ENCODE data around the gene LPO.

Gene LPO

GRCh38 chr17:58219007-58219788 lies 19.2 kb upstream of the LPO start, which contains the start of gene MKS1:
MKS1 (minus strand) TSS chr17:58219255; CDS start chr17:58219230, 25 bp downstream.
- H3K9me3 ChIP-seq (ENCODE audit: insufficient read depth, low read depth, low read length): no peaks in the 10 kb centered on the region
- peaks cover 2 to 3% of the 10 kb centered on the region in 2 experiments for H3K4me1 ChIP-seq (ENCODE audit: control insufficient read depth in 1 of 2, insufficient read depth in 2 of 2, low read length in 2 of 2)
- peak within 1 kb of the TSS; percentile 38 for H4K91ac ChIP-seq (ENCODE audit: low read depth, low read length)
- H2AK5ac ChIP-seq (ENCODE audit: low read length): no peak within 1 kb of the TSS
- no peaks in the 10 kb centered on the region for H3K27me3 ChIP-seq (ENCODE audit: insufficient read depth, low read length)
- peak within 1 kb of the TSS; percentile 72 for H4K12ac ChIP-seq (ENCODE audit: low read depth, low read length)
- H3K14ac ChIP-seq (ENCODE audit: low read length): peak within 1 kb of the TSS; percentile 53
- H3K23ac ChIP-seq (ENCODE audit: low read length): no peak within 1 kb of the TSS
- peak within 1 kb of the TSS; percentile 88 for H3K4me3 ChIP-seq (ENCODE audit: low read depth, low read length)
- no CpG with 5 or more reads among the region's 56 CpGs for WGBS (ENCODE audit: extremely low coverage, insufficient coverage, insufficient read length)
- H2BK12ac ChIP-seq (ENCODE audit: low read length): no peak within 1 kb of the TSS
- no peaks in the 10 kb centered on the region for H3K36me3 ChIP-seq (ENCODE audit: control insufficient read depth in 1 of 2, insufficient read depth in 2 of 2, low read length in 2 of 2)
- no peak within 1 kb of the TSS for H3K27ac ChIP-seq (ENCODE audit: low read depth, low read length)
- no peak within 1 kb of the TSS for H3K4ac ChIP-seq (ENCODE audit: low read depth, low read length)
- peak within 1 kb of the TSS; percentile 92 for H4K8ac ChIP-seq (ENCODE audit: low read depth, low read length)
- DNase-seq: peak; percentile 97
- no peak within 1 kb of the TSS for H2BK5ac ChIP-seq (ENCODE audit: low read depth, low read length, poor library complexity)
- H2AFZ ChIP-seq (ENCODE audit: insufficient read depth, low read length, poor library complexity): peak within 1 kb of the TSS; percentile 84
- H3K79me1 ChIP-seq (ENCODE audit: low read length): peaks cover 2% of the 10 kb centered on the region
- peak within 1 kb of the TSS; percentile 51 for H3K18ac ChIP-seq (ENCODE audit: low read length)
- no peak within 1 kb of the TSS for H2BK120ac ChIP-seq (ENCODE audit: insufficient read depth, low read length, poor library complexity)
- H3K9ac ChIP-seq (ENCODE audit: low read length): peak within 1 kb of the TSS; percentile 87
- peaks cover 2% of the 10 kb centered on the region for H3K79me2 ChIP-seq (ENCODE audit: control insufficient read depth, insufficient read depth, low read length, poor library complexity)
- H3K4me2 ChIP-seq (ENCODE audit: low read length): peak within 1 kb of the TSS; percentile 84

GRCh38 chr17:58219789-58220183 lies 18.6 kb upstream of the LPO start:
- peaks cover 2% of the 10 kb centered on the region for H3K79me1 ChIP-seq (ENCODE audit: low read length)
- no peak overlapping the region for H2BK12ac ChIP-seq (ENCODE audit: low read length)
- no peak overlapping the region for H4K91ac ChIP-seq (ENCODE audit: low read depth, low read length)
- no peaks in the 10 kb centered on the region for H3K9me3 ChIP-seq (ENCODE audit: insufficient read depth, low read depth, low read length)
- H3K79me2 ChIP-seq (ENCODE audit: control insufficient read depth, insufficient read depth, low read length, poor library complexity): peaks cover 2% of the 10 kb centered on the region
- H3K27ac ChIP-seq (ENCODE audit: low read depth, low read length): no peak overlapping the region
- no peak overlapping the region for H2AK5ac ChIP-seq (ENCODE audit: low read length)
- no peak overlapping the region for H3K14ac ChIP-seq (ENCODE audit: low read length)
- H2AFZ ChIP-seq (ENCODE audit: insufficient read depth, low read length, poor library complexity): no peak overlapping the region
- no peak overlapping the region for H2BK120ac ChIP-seq (ENCODE audit: insufficient read depth, low read length, poor library complexity)
- no peaks in the 10 kb centered on the region for H3K27me3 ChIP-seq (ENCODE audit: insufficient read depth, low read length)
- no peak overlapping the region for H3K18ac ChIP-seq (ENCODE audit: low read length)
- DNase-seq: peak in 1 of 2 donors; percentile 1
- no CpG with 5 or more reads among the region's 7 CpGs for WGBS (ENCODE audit: extremely low coverage, insufficient coverage, insufficient read length)
- H3K23ac ChIP-seq (ENCODE audit: low read length): no peak overlapping the region
- H4K8ac ChIP-seq (ENCODE audit: low read depth, low read length): peak overlapping the region; percentile 0
- no peak overlapping the region for H4K12ac ChIP-seq (ENCODE audit: low read depth, low read length)
- H3K4me2 ChIP-seq (ENCODE audit: low read length): no peak overlapping the region
- no peak overlapping the region for H3K4me3 ChIP-seq (ENCODE audit: low read depth, low read length)
- H3K9ac ChIP-seq (ENCODE audit: low read length): no peak overlapping the region
- no peak overlapping the region for H3K4ac ChIP-seq (ENCODE audit: low read depth, low read length)
- no peak overlapping the region for H2BK5ac ChIP-seq (ENCODE audit: low read depth, low read length, poor library complexity)
- H3K36me3 ChIP-seq (ENCODE audit: control insufficient read depth in 1 of 2, insufficient read depth in 2 of 2, low read length in 2 of 2): no peaks in the 10 kb centered on the region
- peaks cover 2 to 3% of the 10 kb centered on the region in 2 experiments for H3K4me1 ChIP-seq (ENCODE audit: control insufficient read depth in 1 of 2, insufficient read depth in 2 of 2, low read length in 2 of 2)

GRCh38 chr17:58224315-58224714 lies 14.1 kb upstream of the LPO start:
- H3K27ac ChIP-seq (ENCODE audit: low read depth, low read length): no peak overlapping the region
- no peak overlapping the region for H2BK120ac ChIP-seq (ENCODE audit: insufficient read depth, low read length, poor library complexity)

GRCh38 chr17:58227733-58228132 lies 10.7 kb upstream of the LPO start:
- Histone ChIP-seq H3K27ac (ENCODE audit: low read depth, low read length) (no peak overlapping the region), H2BK120ac (ENCODE audit: insufficient read depth, low read length, poor library complexity) (no peak overlapping the region), H3K36me3 (ENCODE audit: control insufficient read depth in 1 of 2, insufficient read depth in 2 of 2, low read length in 2 of 2) (no peaks in the 10 kb centered on the region), H2BK12ac (ENCODE audit: low read length) (no peak overlapping the region), H3K4me2 (ENCODE audit: low read length) (no peak overlapping the region), H4K12ac (ENCODE audit: low read depth, low read length) (no peak overlapping the region), H3K14ac (ENCODE audit: low read length) (no peak overlapping the region), H4K91ac (ENCODE audit: low read depth, low read length) (no peak overlapping the region), H3K23ac (ENCODE audit: low read length) (no peak overlapping the region), H3K4me1 (ENCODE audit: control insufficient read depth in 1 of 2, insufficient read depth in 2 of 2, low read length in 2 of 2) (no peaks in the 10 kb centered on the region), H3K79me1 (ENCODE audit: low read length) (no peaks in the 10 kb centered on the region), H2AK5ac (ENCODE audit: low read length) (no peak overlapping the region), H3K4me3 (ENCODE audit: low read depth, low read length) (no peak overlapping the region), H3K18ac (ENCODE audit: low read length) (no peak overlapping the region), H3K9ac (ENCODE audit: low read length) (no peak overlapping the region), H3K9me3 (ENCODE audit: insufficient read depth, low read depth, low read length) (no peaks in the 10 kb centered on the region), H3K4ac (ENCODE audit: low read depth, low read length) (no peak overlapping the region), H2BK5ac (ENCODE audit: low read depth, low read length, poor library complexity) (no peak overlapping the region), H3K79me2 (ENCODE audit: control insufficient read depth, insufficient read depth, low read length, poor library complexity) (no peaks in the 10 kb centered on the region), H2AFZ (ENCODE audit: insufficient read depth, low read length, poor library complexity) (no peak overlapping the region), H3K27me3 (ENCODE audit: insufficient read depth, low read length) (no peaks in the 10 kb centered on the region), H4K8ac (ENCODE audit: low read depth, low read length) (no peak overlapping the region)
- DNase-seq: no peak
- no CpG with 5 or more reads among the region's 3 CpGs for WGBS (ENCODE audit: extremely low coverage, insufficient coverage, insufficient read length)

More at GRCh38 chr17:58224315-58224714, 14.1 kb upstream of the LPO start:
- no peaks in the 10 kb centered on the region for H3K27me3 ChIP-seq (ENCODE audit: insufficient read depth, low read length)
- no peak overlapping the region for H3K9ac ChIP-seq (ENCODE audit: low read length)
- no peaks in the 10 kb centered on the region for H3K79me2 ChIP-seq (ENCODE audit: control insufficient read depth, insufficient read depth, low read length, poor library complexity)
- H3K4me3 ChIP-seq (ENCODE audit: low read depth, low read length): no peak overlapping the region
- no peak overlapping the region for H3K23ac ChIP-seq (ENCODE audit: low read length)
- H2BK5ac ChIP-seq (ENCODE audit: low read depth, low read length, poor library complexity): no peak overlapping the region
- no peak overlapping the region for H3K18ac ChIP-seq (ENCODE audit: low read length)
- no peak overlapping the region for H2AK5ac ChIP-seq (ENCODE audit: low read length)
- 100% methylated on average over 1 of the region's 1 CpG for WGBS (ENCODE audit: extremely low coverage, insufficient coverage, insufficient read length)
- H4K91ac ChIP-seq (ENCODE audit: low read depth, low read length): no peak overlapping the region
- H3K9me3 ChIP-seq (ENCODE audit: insufficient read depth, low read depth, low read length): no peaks in the 10 kb centered on the region
- no peak overlapping the region for H4K8ac ChIP-seq (ENCODE audit: low read depth, low read length)
- H3K4me1 ChIP-seq (ENCODE audit: control insufficient read depth in 1 of 2, insufficient read depth in 2 of 2, low read length in 2 of 2): no peaks in the 10 kb centered on the region
- no peak overlapping the region for H4K12ac ChIP-seq (ENCODE audit: low read depth, low read length)
- H3K4ac ChIP-seq (ENCODE audit: low read depth, low read length): no peak overlapping the region
- DNase-seq: no peak
- H2AFZ ChIP-seq (ENCODE audit: insufficient read depth, low read length, poor library complexity): no peak overlapping the region
- H3K36me3 ChIP-seq (ENCODE audit: control insufficient read depth in 1 of 2, insufficient read depth in 2 of 2, low read length in 2 of 2): no peaks in the 10 kb centered on the region
- H3K14ac ChIP-seq (ENCODE audit: low read length): no peak overlapping the region
- H3K4me2 ChIP-seq (ENCODE audit: low read length): no peak overlapping the region
- H3K79me1 ChIP-seq (ENCODE audit: low read length): no peaks in the 10 kb centered on the region
- no peak overlapping the region for H2BK12ac ChIP-seq (ENCODE audit: low read length)

Data from trophoblast cell (in vitro differentiated cells and primary cell).